ENCODE measurements around the gene ANK3.

The ANK3 gene

DNA sequence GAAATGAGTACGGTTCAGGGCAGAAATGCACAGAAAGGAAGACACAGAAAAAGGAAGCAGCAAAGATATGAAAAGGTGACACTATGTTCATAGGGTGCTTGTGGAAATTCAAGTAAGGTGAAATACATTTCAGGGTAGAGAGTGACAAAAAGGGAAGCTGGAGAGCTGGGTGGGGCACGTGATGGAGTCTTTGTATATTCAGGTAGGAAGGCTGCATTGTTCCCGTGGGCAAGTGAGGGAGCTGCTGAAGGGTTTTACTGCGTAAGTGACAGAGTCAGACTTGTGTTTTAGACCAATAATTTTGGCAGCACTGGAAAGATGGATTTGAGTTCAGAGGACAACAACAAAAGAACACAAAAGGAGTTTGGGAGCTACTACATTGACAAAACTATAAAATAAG lies 35.3 kb upstream of the ANK3 start:
- TF ChIP-seq POLR2A (IDR thresholded peaks at IDR 0.05; ENCODE audit: extremely low read depth, insufficient read length) (no peak), MAX (IDR thresholded peaks at IDR 0.05; ENCODE audit: low read depth, low read length) (no peak), MYC (IDR thresholded peaks at IDR 0.05; ENCODE audit: low read depth, low read length) (no peak)
- TF ChIP-seq, protein P1, sequence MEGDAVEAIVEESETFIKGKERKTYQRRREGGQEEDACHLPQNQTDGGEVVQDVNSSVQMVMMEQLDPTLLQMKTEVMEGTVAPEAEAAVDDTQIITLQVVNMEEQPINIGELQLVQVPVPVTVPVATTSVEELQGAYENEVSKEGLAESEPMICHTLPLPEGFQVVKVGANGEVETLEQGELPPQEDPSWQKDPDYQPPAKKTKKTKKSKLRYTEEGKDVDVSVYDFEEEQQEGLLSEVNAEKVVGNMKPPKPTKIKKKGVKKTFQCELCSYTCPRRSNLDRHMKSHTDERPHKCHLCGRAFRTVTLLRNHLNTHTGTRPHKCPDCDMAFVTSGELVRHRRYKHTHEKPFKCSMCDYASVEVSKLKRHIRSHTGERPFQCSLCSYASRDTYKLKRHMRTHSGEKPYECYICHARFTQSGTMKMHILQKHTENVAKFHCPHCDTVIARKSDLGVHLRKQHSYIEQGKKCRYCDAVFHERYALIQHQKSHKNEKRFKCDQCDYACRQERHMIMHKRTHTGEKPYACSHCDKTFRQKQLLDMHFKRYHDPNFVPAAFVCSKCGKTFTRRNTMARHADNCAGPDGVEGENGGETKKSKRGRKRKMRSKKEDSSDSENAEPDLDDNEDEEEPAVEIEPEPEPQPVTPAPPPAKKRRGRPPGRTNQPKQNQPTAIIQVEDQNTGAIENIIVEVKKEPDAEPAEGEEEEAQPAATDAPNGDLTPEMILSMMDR (IDR thresholded peaks at IDR 0.05; ENCODE audit: low read depth, low read length) = no peak

DNA sequence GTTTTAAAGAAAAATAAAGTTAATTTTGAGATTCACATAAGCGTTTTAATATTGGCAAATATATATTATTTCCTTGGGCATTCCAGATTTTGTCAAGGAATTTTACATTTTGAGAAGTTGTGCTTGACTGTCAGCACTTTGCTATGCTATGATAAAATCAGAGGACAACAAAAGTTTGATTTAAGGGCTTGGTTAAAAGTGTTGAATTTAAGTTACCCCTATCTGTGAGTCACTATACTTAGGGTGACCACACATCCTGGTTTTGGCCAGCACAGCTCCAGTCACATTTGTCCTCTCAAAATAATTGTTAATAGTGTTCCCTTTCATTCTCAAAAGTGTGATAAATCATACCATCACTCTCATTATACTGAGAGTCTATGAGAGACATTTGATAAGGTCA lies 34.2 kb upstream of the ANK3 start:
- DNase-seq (ENCODE audit: low read depth) = no peak
- no peak for TF ChIP-seq POLR2A (IDR thresholded peaks at IDR 0.05; ENCODE audit: extremely low read depth, insufficient read length)
- TF ChIP-seq MAX (IDR thresholded peaks at IDR 0.05; ENCODE audit: low read depth, low read length) = no peak
- TF ChIP-seq, protein P1 (IDR thresholded peaks at IDR 0.05; ENCODE audit: low read depth, low read length) = no peak
- TF ChIP-seq MYC (IDR thresholded peaks at IDR 0.05; ENCODE audit: low read depth, low read length) = no peak
- no peak overlapping the region for H3K4me3 ChIP-seq (ENCODE audit: low read depth, low read length)

More for the DNA sequence above, 35.3 kb upstream of the ANK3 start:
- no peak overlapping the region for H3K4me3 ChIP-seq (ENCODE audit: low read depth, low read length)
- DNase-seq (ENCODE audit: low read depth) = no peak

DNA sequence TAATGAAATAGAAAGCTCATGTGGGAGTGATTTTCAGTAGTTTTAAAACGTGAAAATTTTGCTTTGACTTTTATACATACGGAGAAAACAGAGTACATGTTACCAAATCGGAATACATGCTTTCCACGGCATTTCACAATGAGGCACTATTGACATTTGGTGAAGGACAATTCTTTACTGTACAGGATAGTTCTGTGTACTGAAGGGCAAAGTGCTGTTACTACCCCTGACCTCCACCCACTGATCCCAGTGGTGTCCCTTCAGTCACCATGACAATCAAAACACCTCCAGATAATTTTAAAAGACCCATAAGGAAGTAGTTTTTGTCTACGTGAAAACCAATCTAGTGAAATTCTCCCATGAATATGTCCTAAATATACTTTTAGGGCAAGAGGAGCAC lies 33.1 kb upstream of the ANK3 start:
- no peak overlapping the region for H3K4me3 ChIP-seq (ENCODE audit: low read depth, low read length)
- no peak for DNase-seq (ENCODE audit: low read depth)
- TF ChIP-seq MAX (IDR thresholded peaks at IDR 0.05; ENCODE audit: low read depth, low read length) = no peak
- TF ChIP-seq, protein P1 (IDR thresholded peaks at IDR 0.05; ENCODE audit: low read depth, low read length) = no peak
- TF ChIP-seq MYC (IDR thresholded peaks at IDR 0.05; ENCODE audit: low read depth, low read length) = no peak
- no peak for TF ChIP-seq POLR2A (IDR thresholded peaks at IDR 0.05; ENCODE audit: extremely low read depth, insufficient read length)

- TF ChIP-seq MYC (IDR thresholded peaks at IDR 0.05; ENCODE audit: low read depth, low read length) (no peak), MAX (IDR thresholded peaks at IDR 0.05; ENCODE audit: low read depth, low read length) (no peak), POLR2A (IDR thresholded peaks at IDR 0.05; ENCODE audit: extremely low read depth, insufficient read length) (no peak)
- TF ChIP-seq, protein P1 (IDR thresholded peaks at IDR 0.05; ENCODE audit: low read depth, low read length) = no peak
- H3K4me3 ChIP-seq (ENCODE audit: low read depth, low read length) = no peak overlapping the region
- peak; percentile 10 for DNase-seq (ENCODE audit: low read depth)
Observed at GRCh38 chr10:60420991-60421894, 31.6 kb upstream of the ANK3 start.

DNA sequence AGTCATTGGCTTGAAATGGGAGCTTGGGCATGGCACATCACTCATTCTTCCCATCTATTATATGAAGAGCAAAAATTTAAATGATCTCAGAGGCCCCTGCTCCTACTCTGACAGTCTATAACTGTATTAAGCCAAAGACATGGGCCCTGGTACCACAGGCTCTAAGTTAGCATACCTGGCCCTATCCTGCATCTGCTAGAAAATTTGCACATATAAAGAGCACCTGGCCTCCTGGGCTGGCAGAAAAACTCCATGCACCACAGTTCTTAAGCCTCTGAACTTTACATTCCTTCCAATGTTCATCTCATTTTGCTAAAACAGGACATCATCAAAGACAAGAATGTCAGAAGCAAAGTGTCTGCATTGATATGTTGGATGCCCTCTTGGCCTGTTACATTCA lies 29.6 kb upstream of the ANK3 start:
- DNase-seq (ENCODE audit: low read depth) = no peak
- H3K4me3 ChIP-seq (ENCODE audit: low read depth, low read length) = no peak overlapping the region
- TF ChIP-seq MAX (IDR thresholded peaks at IDR 0.05; ENCODE audit: low read depth, low read length) (no peak), MYC (IDR thresholded peaks at IDR 0.05; ENCODE audit: low read depth, low read length) (no peak), POLR2A (IDR thresholded peaks at IDR 0.05; ENCODE audit: extremely low read depth, insufficient read length) (no peak)
- TF ChIP-seq, protein P1 (IDR thresholded peaks at IDR 0.05; ENCODE audit: low read depth, low read length) = no peak
